Upper lobe of right lung (tissue), 1 donor: ENCODE data around the gene LMBRD1. TPM values are rescaled to one million over a fixed set of nuclear protein-coding genes. Genes with fewer than 3 reads are reported as not detected.

Experiments
- ATAC-seq: fragments of 200-7000 bp; cut with Tn5 transposase; one replicate; pipeline ENCODE4 v1.9.1; 2020; ENCODE audit warnings: mild to moderate bottlenecking, moderate library complexity
- DNase-seq: peaks from one replicate; pipeline ENCODE4 v3.0.0-alpha.2; 2020
- H3K27ac ChIP-seq: fragments of 200-600 bp; one replicate; pipeline ENCODE4 v1.8.0; 2022
- H3K27me3 ChIP-seq: fragments of 200-600 bp; one replicate; pipeline ENCODE4 v1.8.0; 2022; ENCODE audit warnings: mild to moderate bottlenecking
- H3K36me3 ChIP-seq: fragments of 200-600 bp; one replicate; pipeline ENCODE4 v1.8.0; 2022
- H3K4me1 ChIP-seq: fragments of 200-600 bp; one replicate; pipeline ENCODE4 v1.8.0; 2022
- H3K4me3 ChIP-seq: fragments of 200-600 bp; one replicate; pipeline ENCODE4 v1.8.0; 2022; ENCODE audit warnings: mild to moderate bottlenecking
- H3K9me3 ChIP-seq: fragments of 200-600 bp; one replicate; pipeline ENCODE4 v1.8.0; 2022
- intact Hi-C: fragments of 100-400 bp; cut with DNase I; formaldehyde crosslinking; loops from one replicate; pipeline ENCODE4 v1.11.0; 2022
- total RNA-seq: library from RNA; stranded (reverse); fragmentation: NEBNext Ultra II Directional; extraction: Animal tissue kit (Norgen Biotek cat#: 25700); gene quantifications from one replicate; pipeline ENCODE4 v1.2.1, GENCODE V29; 2021
- TF ChIP-seq, protein P1 (sequence below): fragments of 200-600 bp; IDR thresholded peaks from one replicate; pipeline ENCODE4 v1.8.0; 2022; ENCODE audit warnings: antibody characterized with exemption
- donor health status: DM: no; HTN: yes; CAD: no; lungs with severe emphysema.

The LMBRD1 gene
- total RNA-seq, 1 donor from 2014 or later: 66.7 TPM

DNA sequence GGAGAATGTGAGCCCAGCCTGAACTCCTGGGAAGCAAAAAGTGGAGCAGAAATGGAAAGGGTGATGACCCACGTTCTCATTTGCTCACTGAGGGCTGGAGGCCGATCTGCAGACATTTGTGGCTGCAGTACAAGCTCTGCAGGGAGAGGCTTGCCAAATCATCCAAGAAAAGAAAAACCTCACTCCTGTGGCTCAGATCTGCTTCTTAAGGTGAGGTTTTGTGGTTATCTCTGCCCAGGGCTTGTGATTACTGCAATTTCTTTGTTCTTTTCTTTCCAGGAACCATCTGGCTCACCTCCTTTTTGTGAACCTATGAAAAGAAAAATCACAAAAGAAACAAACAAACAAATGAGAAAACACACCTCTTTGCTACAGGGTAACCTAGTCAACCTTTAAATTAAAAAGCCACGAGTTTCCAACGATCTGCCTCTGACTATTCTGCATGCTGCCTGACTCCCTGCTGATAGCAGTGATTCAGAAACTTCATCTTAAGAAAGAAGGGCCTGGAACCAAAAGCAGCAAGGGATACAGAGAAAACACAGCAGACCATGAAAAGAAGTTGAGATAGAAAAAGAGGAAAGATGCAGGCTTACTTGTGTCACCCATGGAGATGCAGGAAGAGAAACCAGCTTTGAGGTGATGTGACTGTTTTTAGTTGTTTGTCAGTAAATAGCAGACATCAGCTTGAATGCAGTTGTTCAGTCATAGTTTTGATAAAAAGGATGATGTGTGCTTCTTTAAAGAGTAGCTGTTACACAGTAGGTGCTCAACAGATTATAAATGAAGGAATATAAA, 165.1 kb downstream of the LMBRD1 start:
- TF ChIP-seq, protein P1, sequence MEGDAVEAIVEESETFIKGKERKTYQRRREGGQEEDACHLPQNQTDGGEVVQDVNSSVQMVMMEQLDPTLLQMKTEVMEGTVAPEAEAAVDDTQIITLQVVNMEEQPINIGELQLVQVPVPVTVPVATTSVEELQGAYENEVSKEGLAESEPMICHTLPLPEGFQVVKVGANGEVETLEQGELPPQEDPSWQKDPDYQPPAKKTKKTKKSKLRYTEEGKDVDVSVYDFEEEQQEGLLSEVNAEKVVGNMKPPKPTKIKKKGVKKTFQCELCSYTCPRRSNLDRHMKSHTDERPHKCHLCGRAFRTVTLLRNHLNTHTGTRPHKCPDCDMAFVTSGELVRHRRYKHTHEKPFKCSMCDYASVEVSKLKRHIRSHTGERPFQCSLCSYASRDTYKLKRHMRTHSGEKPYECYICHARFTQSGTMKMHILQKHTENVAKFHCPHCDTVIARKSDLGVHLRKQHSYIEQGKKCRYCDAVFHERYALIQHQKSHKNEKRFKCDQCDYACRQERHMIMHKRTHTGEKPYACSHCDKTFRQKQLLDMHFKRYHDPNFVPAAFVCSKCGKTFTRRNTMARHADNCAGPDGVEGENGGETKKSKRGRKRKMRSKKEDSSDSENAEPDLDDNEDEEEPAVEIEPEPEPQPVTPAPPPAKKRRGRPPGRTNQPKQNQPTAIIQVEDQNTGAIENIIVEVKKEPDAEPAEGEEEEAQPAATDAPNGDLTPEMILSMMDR: no peak
- intact Hi-C loops: no loop called here
- DNase-seq (no peak), ATAC-seq (no peak)
- H3K9me3 ChIP-seq: no peaks in the 10 kb centered on the region
- H3K36me3 ChIP-seq: no peaks in the 10 kb centered on the region
- no peaks in the 10 kb centered on the region for H3K4me1 ChIP-seq
- H3K27me3 ChIP-seq: no peaks in the 10 kb centered on the region
- H3K27ac ChIP-seq: no peak overlapping the region
- no peak overlapping the region for H3K4me3 ChIP-seq

DNA sequence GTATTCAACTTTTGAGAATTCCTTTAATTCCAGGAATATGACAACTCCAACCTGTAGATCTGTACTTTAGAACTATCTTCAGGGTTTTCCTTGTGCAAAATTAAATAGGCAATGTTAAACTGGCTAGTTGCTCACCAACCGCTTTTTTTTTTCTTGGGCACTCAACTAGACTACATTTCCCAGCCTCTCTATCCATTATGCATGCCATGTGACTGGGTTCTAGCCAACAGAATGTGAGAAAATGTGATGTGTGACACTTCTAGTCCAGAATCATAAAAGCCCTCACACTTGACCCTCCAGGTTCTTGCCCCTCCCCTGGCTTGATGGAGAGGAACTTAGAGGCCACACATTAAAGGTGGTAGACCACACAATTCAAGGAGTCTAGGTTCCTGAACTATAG, 166.0 kb downstream of the LMBRD1 start:
- no peak for ATAC-seq
- TF ChIP-seq, protein P1: no peak
- no peaks in the 10 kb centered on the region for H3K4me1 ChIP-seq
- no peaks in the 10 kb centered on the region for H3K27me3 ChIP-seq
- no peaks in the 10 kb centered on the region for H3K9me3 ChIP-seq
- DNase-seq: no peak
- intact Hi-C loops: no loop called here
- H3K36me3 ChIP-seq: no peaks in the 10 kb centered on the region
- no peak overlapping the region for H3K4me3 ChIP-seq
- H3K27ac ChIP-seq: no peak overlapping the region

DNA sequence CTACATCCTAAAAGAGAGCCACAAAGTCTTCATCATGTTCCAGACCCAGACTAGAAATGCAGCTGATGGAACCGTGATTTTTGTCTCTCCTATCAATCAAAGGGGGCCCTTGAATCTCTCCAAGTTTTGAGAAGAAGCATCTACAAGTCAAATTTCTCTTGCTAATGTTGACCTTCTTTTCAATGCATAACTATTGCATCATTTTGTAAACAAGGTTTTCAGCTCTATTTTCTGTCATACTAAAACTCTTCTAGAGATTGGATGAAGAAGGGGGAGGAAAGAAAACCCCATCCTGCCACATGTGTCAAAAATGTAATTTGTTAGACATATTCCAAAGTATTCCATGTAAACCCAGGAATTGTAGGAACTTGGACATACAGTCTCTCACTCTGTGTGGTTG, 169.2 kb downstream of the LMBRD1 start:
- Histone ChIP-seq H3K4me3 (no peak overlapping the region), H3K4me1 (no peaks in the 10 kb centered on the region), H3K9me3 (no peaks in the 10 kb centered on the region), H3K27me3 (no peaks in the 10 kb centered on the region), H3K36me3 (no peaks in the 10 kb centered on the region), H3K27ac (no peak overlapping the region)
- no peak for ATAC-seq
- intact Hi-C loops: no loop called here
- no peak for DNase-seq
- TF ChIP-seq, protein P1: no peak

DNA sequence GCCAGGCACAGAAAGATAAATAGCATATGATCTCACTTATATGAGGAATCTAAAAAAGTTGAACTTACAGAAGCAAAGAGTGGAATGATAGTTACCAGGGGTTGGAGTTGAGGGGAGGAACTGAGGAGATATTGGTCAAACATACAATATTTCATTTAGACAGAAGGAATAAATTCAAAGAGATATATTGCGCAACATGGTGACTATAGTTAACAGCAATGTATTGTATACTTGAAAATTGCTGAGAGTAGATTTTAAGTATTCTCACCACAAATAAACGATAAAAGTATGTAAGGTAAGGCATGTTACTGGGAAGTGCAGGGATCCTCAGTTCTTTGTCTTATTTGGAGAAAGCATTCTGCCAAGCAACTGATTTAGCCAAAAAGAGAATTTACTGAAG, 171.9 kb downstream of the LMBRD1 start:
- Histone ChIP-seq H3K27ac (no peak overlapping the region), H3K27me3 (no peaks in the 10 kb centered on the region), H3K36me3 (no peaks in the 10 kb centered on the region), H3K9me3 (no peaks in the 10 kb centered on the region), H3K4me1 (no peaks in the 10 kb centered on the region), H3K4me3 (no peak overlapping the region)
- DNase-seq (no peak), ATAC-seq (no peak)
- intact Hi-C loops: no loop called here
- TF ChIP-seq, protein P1: no peak

Other genes starting within 250 kb of the LMBRD1 start
- gene COL19A1, start 69.5 kb upstream of the LMBRD1 start, total RNA-seq: not detected